ENCODE results near the gene MAL.

The MAL gene

DNA sequence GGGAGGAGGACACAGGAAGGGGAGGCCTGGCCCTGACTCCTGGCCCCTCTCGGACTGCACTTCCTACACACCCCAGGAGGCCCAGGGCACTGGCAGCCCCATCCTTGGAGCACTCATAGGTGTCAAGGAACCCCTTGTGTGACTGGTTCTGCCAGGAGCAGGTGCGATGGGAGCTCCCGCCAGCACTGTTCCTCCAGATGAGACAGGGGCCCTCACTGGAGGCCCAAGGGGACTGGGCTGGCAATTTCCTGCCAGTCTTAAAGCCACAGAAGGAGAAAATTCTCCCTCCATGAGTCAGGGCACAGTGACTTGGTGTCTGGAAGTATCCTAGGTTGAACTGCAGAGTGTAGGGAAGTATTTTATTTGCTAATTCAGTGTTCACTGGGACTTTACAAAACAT is 42.8 kb upstream of the MAL start:
- peak; percentile 2 to 31 for DNase-seq (ENCODE audit: low read depth in 2 of 2)
- TF ChIP-seq, protein P1, sequence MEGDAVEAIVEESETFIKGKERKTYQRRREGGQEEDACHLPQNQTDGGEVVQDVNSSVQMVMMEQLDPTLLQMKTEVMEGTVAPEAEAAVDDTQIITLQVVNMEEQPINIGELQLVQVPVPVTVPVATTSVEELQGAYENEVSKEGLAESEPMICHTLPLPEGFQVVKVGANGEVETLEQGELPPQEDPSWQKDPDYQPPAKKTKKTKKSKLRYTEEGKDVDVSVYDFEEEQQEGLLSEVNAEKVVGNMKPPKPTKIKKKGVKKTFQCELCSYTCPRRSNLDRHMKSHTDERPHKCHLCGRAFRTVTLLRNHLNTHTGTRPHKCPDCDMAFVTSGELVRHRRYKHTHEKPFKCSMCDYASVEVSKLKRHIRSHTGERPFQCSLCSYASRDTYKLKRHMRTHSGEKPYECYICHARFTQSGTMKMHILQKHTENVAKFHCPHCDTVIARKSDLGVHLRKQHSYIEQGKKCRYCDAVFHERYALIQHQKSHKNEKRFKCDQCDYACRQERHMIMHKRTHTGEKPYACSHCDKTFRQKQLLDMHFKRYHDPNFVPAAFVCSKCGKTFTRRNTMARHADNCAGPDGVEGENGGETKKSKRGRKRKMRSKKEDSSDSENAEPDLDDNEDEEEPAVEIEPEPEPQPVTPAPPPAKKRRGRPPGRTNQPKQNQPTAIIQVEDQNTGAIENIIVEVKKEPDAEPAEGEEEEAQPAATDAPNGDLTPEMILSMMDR (IDR thresholded peaks at IDR 0.05; ENCODE audit: low read depth, low read length) = no peak
- H3K4me3 ChIP-seq (replicated peaks in 1 of 2; ENCODE audit: low read depth in 2 of 2, low read length in 2 of 2) = no peak overlapping the region

DNA sequence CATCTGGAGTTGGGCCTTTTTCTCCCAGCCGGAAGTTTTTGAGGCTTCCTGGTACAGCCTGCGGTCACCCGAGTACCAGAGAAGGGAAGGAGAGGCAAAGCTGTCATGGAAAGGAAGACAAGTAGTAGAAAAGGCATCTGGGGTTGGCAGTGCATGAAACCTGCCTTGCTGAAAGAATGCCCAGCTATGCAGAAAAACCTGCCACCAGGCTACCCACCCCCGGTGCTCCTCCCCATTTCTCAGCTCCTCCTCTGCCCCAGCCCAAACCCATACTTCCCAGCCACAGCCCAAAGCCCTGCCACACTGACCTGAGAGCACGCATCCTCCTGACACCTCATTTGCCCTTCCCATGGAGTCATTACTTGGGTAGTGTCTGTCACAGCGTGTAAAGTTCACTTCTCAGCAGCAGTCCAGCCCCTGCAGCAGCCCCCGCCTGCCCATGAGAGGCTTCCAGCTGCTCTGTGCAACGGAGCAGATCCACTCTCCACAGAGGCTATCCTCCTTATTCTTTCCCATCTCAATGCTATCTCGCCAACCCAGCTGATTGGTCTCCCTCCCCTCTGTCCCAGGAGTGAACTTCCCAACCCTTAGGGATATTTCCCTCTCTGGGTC is 40.4 kb upstream of the MAL start:
- TF ChIP-seq, protein P1 (IDR thresholded peaks at IDR 0.05; ENCODE audit: low read depth, low read length) = no peak
- H3K4me3 ChIP-seq (replicated peaks in 1 of 2; ENCODE audit: low read depth in 2 of 2, low read length in 2 of 2) = no peak overlapping the region
- DNase-seq (ENCODE audit: low read depth in 2 of 2) = no peak

DNA sequence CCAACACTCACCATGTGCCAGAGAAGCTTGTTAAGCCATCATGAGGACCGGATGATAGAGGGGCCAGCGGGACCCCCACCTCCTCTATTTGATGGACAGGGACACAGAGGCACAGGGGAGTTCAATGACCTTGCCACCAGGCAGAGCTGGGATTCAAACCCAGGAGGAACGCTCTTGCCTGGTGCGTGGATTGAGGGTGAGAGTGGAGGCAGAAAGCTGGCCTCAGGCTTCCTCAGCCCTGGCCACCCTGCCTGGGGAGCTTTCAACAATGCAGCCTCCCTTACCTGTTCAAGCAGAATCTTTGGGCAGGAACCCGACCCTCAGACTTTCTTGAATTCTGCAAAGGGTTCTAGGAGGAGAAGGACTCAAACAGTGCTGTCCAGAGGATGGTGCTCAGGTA is 39.9 kb upstream of the MAL start:
- no peak overlapping the region for H3K4me3 ChIP-seq (replicated peaks in 1 of 2; ENCODE audit: low read depth in 2 of 2, low read length in 2 of 2)
- TF ChIP-seq, protein P1 (IDR thresholded peaks at IDR 0.05; ENCODE audit: low read depth, low read length) = no peak
- DNase-seq (ENCODE audit: low read depth in 2 of 2) = no peak

DNA sequence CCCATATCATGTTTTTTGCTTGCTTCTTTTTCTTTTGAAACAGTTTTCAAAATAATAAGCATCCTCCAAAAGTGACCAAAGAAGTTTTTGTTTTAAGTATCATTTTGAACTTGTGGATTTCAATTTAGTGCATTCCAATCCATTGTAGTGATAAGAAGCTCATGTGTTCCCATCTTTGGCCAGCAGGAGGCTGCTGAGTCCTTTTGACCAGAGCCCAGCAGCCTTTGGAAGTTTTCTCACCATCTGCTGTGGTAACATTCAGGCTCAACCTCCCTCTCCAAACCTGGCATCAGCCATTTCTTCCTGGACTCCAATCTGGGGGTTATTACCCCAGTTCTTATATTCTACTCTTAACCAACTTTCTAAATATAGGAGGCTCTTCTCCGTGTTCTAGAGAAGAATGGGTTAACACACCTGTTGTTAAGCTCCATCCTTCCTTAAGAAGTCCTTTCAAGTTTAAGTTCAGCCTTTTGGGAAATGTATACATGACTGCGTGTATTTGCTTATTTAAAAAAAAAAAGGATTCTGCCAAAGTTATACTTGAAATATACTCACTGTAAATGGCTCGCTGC is 39.0 kb upstream of the MAL start:
- H3K4me3 ChIP-seq (replicated peaks in 1 of 2; ENCODE audit: low read depth in 2 of 2, low read length in 2 of 2) = no peak overlapping the region
- peak; percentile 75 to 77 for DNase-seq (ENCODE audit: low read depth in 2 of 2)
- TF ChIP-seq, protein P1 (IDR thresholded peaks at IDR 0.05; ENCODE audit: low read depth, low read length) = peak; percentile 80

DNA sequence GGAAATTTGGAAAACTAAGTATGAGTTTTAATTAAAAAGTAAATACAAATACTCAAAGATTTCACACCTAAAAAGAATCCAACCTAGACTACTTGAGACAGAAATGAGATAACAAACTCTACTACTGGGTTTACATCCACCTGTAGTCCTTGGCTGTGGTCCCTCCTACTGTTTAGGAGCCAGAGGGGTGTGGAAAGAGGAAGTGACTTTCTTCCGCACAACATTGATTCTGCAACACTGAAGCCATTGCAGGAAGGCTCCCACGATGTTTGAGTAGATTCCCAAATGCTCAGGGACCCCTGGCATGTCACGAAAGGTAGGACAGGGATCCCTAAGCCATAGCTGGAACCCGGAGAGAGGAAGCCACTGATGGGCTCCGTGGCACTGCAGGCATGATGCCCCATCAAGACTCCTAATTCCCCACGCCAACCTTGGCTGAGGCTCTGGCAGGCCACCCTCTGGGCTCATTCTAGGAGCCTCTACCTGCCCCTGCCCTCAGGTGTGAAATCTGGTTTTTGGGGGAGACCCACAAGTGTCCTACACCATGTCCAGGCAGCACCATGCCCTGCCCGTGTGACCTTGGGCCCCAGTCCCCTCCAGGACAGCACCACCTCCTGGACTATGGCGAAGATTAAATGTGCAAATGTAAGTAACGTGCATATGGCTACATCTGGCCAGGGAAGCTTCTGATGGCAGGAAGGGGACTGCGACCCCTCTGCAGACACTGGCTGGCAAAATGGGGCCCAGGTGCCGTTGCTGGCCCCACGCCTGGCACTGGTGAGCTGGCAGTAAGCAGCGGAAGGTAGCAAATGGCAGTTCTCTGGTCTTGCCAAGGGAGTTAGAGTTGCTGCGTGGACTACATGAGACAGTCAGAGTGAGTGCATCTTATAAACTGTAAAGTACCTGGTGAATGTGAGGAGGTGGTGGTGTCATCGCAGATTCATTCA is 38.2 kb upstream of the MAL start:
- DNase-seq (ENCODE audit: low read depth in 2 of 2) = no peak

DNA sequence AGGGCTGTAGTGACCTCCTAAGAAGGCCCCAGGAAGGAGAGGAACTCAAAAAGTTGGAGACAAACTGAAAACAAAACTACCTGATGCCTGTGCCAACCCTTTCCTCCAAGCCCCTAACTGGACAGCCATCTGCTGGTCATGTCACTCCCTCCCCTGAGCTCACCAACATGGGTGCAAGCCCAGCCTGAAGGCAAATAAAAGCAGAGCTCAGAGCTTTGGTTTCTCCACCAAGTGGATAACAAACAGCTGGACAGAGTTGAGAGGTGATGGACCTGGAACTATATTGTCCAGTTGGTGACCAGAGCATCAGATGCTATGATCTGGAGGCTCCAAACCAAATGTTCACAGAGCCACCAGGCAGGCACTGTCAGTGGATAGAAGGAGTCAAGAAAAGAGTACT is 34.6 kb upstream of the MAL start:
- DNase-seq (ENCODE audit: low read depth in 2 of 2) = no peak
- TF ChIP-seq, protein P1 (IDR thresholded peaks at IDR 0.05; ENCODE audit: low read depth, low read length) = no peak
- H3K4me3 ChIP-seq (replicated peaks in 1 of 2; ENCODE audit: low read depth in 2 of 2, low read length in 2 of 2) = no peak overlapping the region

More for the DNA sequence above, 38.2 kb upstream of the MAL start:
- H3K4me3 ChIP-seq (replicated peaks in 1 of 2; ENCODE audit: low read depth in 2 of 2, low read length in 2 of 2) = no peak overlapping the region
- TF ChIP-seq, protein P1 (IDR thresholded peaks at IDR 0.05; ENCODE audit: low read depth, low read length) = no peak
